ENCODE measurements around the gene NFIX.

DNA sequence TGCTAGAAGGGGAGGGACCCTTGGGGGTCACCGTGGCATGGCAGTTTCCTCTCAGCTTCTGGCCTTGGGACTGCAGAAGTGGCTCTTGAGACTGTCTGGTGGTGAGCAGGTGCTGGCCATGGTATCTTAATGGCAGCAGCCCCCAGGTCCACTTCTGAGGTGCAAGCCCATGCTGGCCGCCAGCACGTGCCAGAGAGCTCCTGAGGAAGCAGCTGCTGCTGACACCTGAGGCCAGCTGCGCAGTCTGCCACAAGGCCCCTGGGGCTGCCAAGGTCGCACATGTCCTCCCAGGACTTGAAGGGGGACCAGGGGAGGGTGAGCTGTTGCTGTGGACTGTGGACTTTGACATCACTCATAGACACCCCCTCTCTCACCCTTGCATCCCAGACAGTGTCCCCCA is 48.0 kb downstream of the NFIX start:
- TF ChIP-seq, protein P1, sequence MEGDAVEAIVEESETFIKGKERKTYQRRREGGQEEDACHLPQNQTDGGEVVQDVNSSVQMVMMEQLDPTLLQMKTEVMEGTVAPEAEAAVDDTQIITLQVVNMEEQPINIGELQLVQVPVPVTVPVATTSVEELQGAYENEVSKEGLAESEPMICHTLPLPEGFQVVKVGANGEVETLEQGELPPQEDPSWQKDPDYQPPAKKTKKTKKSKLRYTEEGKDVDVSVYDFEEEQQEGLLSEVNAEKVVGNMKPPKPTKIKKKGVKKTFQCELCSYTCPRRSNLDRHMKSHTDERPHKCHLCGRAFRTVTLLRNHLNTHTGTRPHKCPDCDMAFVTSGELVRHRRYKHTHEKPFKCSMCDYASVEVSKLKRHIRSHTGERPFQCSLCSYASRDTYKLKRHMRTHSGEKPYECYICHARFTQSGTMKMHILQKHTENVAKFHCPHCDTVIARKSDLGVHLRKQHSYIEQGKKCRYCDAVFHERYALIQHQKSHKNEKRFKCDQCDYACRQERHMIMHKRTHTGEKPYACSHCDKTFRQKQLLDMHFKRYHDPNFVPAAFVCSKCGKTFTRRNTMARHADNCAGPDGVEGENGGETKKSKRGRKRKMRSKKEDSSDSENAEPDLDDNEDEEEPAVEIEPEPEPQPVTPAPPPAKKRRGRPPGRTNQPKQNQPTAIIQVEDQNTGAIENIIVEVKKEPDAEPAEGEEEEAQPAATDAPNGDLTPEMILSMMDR (IDR thresholded peaks at IDR 0.05; ENCODE audit: borderline replicate concordance, extremely low read depth, low read length, poor library complexity, severe bottlenecking) = no peak
- TF ChIP-seq EZH2 (IDR thresholded peaks at IDR 0.05; ENCODE audit: borderline replicate concordance, low read depth, low read length, severe bottlenecking) = no peak
